Loucy (cell line): Measurements from ENCODE around the gene BCL3.

Experiments
- H2AFZ ChIP-seq: fragments of 200-600 bp; sonication (generic); 2 replicates; pipeline ENCODE4 v1.6.0; 2016; ENCODE audit warnings: antibody characterized with exemption, mild to moderate bottlenecking, low read length, moderate library complexity
- H3F3A ChIP-seq: fragments of 200-600 bp; 2 replicates; pipeline ENCODE4 v1.6.0; 2016; ENCODE audit warnings: antibody characterized with exemption, low read depth, mild to moderate bottlenecking
- H3K27me3 ChIP-seq: fragments of 200-600 bp; sonication (generic); 2 replicates; pipeline ENCODE4 v1.6.1; 2014; ENCODE audit warnings: low read length, mild to moderate bottlenecking; ENCODE audit not compliant: insufficient read depth, poor library complexity, severe bottlenecking
- H3K36me3 ChIP-seq: fragments of 200-600 bp; sonication (generic); 2 replicates; pipeline ENCODE4 v1.6.1; 2016; ENCODE audit warnings: low read length; ENCODE audit not compliant: insufficient read depth
- H3K4me1 ChIP-seq: fragments of 200-600 bp; sonication (generic); 2 replicates; pipeline ENCODE4 v1.5.1; 2014; ENCODE audit warnings: low read length, mild to moderate bottlenecking; ENCODE audit not compliant: insufficient read depth, poor library complexity, severe bottlenecking
- H3K4me2 ChIP-seq: fragments of 200-600 bp; sonication (generic); 2 replicates; pipeline ENCODE4 v1.6.0; 2014; ENCODE audit warnings: antibody characterized with exemption, low read length, low read depth, mild to moderate bottlenecking; ENCODE audit not compliant: poor library complexity, severe bottlenecking
- H3K4me3 ChIP-seq: fragments of 200-600 bp; sonication (generic); 2 replicates; pipeline ENCODE4 v1.5.1; 2014; ENCODE audit warnings: low read length, mild to moderate bottlenecking, mixed read lengths; ENCODE audit not compliant: poor library complexity, severe bottlenecking
- H3K79me2 ChIP-seq: fragments of 200-600 bp; sonication (generic); 2 replicates; pipeline ENCODE4 v1.6.1; 2014; ENCODE audit warnings: low read length; ENCODE audit not compliant: insufficient read depth
- H3K9ac ChIP-seq: fragments of 200-600 bp; sonication (generic); 2 replicates; pipeline ENCODE4 v1.6.0; 2014; ENCODE audit warnings: mild to moderate bottlenecking, low read depth, low read length, moderate library complexity; ENCODE audit not compliant: poor library complexity, severe bottlenecking
- H3K9me2 ChIP-seq: fragments of 200-600 bp; sonication (generic); replicated peaks from 2 replicates; pipeline ENCODE4 v1.6.1; 2016; ENCODE audit warnings: low read depth, low read length, mixed read lengths
- H3K9me3 ChIP-seq: fragments of 200-600 bp; sonication (generic); 2 replicates; pipeline ENCODE4 v1.6.1; 2014; ENCODE audit warnings: mild to moderate bottlenecking, antibody characterized with exemption, low read length, low read depth; ENCODE audit not compliant: insufficient read depth
- H4K20me1 ChIP-seq: fragments of 200-600 bp; sonication (generic); 2 replicates; pipeline ENCODE4 v1.6.0; 2014; ENCODE audit warnings: antibody characterized with exemption, low read length, mild to moderate bottlenecking; ENCODE audit not compliant: insufficient read depth, poor library complexity, severe bottlenecking
- CTCF ChIP-seq: fragments of 200-600 bp; sonication (generic); conservative IDR thresholded peaks from 2 replicates; pipeline ENCODE4 v1.5.1; 2014; ENCODE audit warnings: mild to moderate bottlenecking, antibody characterized with exemption, low read length
- EZH2phosphoT487 ChIP-seq: fragments of 200-600 bp; IDR thresholded peaks from 2 replicates; pipeline ENCODE4 v1.6.1; 2018; ENCODE audit warnings: antibody characterized with exemption, mild to moderate bottlenecking, moderate library complexity, borderline replicate concordance

Gene BCL3

DNA sequence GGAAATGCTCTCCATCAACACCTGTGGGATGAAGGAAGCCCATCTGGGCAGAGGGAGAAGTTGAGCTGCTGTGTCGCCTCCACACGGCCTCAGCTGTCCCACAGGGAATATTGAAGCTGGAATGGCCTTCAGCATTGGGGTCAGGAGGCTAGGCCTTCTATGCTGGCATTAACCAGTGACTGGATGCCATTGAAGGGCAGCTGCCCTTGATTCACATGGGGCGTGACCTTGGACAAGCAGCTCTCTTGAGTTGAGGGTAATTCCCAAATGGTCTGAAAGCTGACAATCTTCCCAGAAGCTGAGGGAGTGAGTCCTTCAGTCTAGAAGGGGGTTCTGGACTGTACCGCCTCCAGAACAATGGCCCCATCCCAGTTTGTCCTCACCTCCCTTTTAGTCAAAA is 6.7 kb downstream of the BCL3 start:
- H3K9ac ChIP-seq, result peak overlapping the region; percentile 82

DNA sequence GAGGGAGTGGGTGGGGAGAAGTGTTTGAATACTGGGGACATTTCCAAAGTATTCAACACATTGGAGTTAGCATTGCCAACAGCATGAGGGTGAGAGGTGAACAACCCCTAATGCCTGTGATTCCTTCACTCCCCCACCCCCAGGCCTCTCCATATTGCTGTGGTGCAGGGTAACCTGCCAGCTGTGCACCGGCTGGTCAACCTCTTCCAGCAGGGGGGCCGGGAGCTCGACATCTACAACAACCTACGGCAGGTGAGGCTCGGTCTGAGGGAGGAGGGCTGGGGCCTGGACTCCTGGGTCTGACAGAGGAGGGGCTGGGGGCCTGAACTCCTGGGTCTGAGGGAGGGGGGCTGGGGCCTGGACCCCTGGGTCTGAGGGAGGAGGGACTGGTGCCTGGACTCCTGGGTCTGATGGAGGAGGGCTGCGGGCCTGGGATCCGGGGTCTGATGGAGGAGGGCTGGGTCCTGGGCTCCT is 7.6 kb downstream of the BCL3 start:
- Histone ChIP-seq H3K36me3 (no peaks in the 10 kb centered on the region), H3K79me2 (no peaks in the 10 kb centered on the region), H4K20me1 (no peaks in the 10 kb centered on the region), H3K4me2 (no peak overlapping the region), H3K9me3 (no peaks in the 10 kb centered on the region), H2AFZ (no peak overlapping the region), H3K9ac (no peak overlapping the region), H3F3A (no peaks in the 10 kb centered on the region; the same call in 1 of the 2 replicates), H3K4me3 (no peak overlapping the region), H3K9me2 (no peaks in the 10 kb centered on the region), H3K4me1 (peaks cover 29% of the 10 kb centered on the region), H3K27me3 (no peaks in the 10 kb centered on the region)
- TF ChIP-seq EZH2phosphoT487, result no peak
- no peak for TF ChIP-seq CTCF

More for the DNA sequence above, 6.7 kb downstream of the BCL3 start:
- H3K4me2 ChIP-seq, result peak overlapping the region; percentile 90
- H3F3A ChIP-seq, result no peaks in the 10 kb centered on the region; the same call in 1 of the 2 replicates
- TF ChIP-seq CTCF (no peak), EZH2phosphoT487 (no peak)
- peaks cover 29% of the 10 kb centered on the region for H3K4me1 ChIP-seq
- H3K9me3 ChIP-seq, result no peaks in the 10 kb centered on the region
- H3K79me2 ChIP-seq, result no peaks in the 10 kb centered on the region
- H3K9me2 ChIP-seq, result no peaks in the 10 kb centered on the region
- no peaks in the 10 kb centered on the region for H4K20me1 ChIP-seq
- H3K27me3 ChIP-seq, result no peaks in the 10 kb centered on the region
- H3K36me3 ChIP-seq, result no peaks in the 10 kb centered on the region
- H3K4me3 ChIP-seq, result peak overlapping the region; percentile 82
- no peak overlapping the region for H2AFZ ChIP-seq

- Histone ChIP-seq H3K9ac (no peak overlapping the region), H4K20me1 (no peaks in the 10 kb centered on the region), H3K4me2 (no peak overlapping the region), H3K4me1 (peaks cover 27% of the 10 kb centered on the region), H3F3A (no peaks in the 10 kb centered on the region; the same call in 1 of the 2 replicates), H3K9me2 (no peaks in the 10 kb centered on the region), H3K79me2 (no peaks in the 10 kb centered on the region), H3K36me3 (no peaks in the 10 kb centered on the region), H3K9me3 (no peaks in the 10 kb centered on the region), H3K4me3 (no peak overlapping the region), H3K27me3 (no peaks in the 10 kb centered on the region), H2AFZ (no peak overlapping the region)
- TF ChIP-seq CTCF, result no peak
- TF ChIP-seq EZH2phosphoT487, result no peak
Measured at GRCh38 chr19:44757057-44757734, 8.7 kb downstream of the BCL3 start.
